GM06990 (cell line): ENCODE data around the gene CEACAM21.

Source experiments
- DNase-seq: peaks from one replicate; pipeline ENCODE4 v3.0.0-alpha.2; 2011; ENCODE audit not compliant: insufficient read length; ENCODE audit errors: extremely low read depth
- H3K27me3 ChIP-seq: replicated peaks from 2 replicates; pipeline ENCODE4 v1.6.0; 2011; ENCODE audit warnings: low read length; ENCODE audit not compliant: control insufficient read depth, insufficient read depth
- H3K36me3 ChIP-seq: 2 replicates; pipeline ENCODE4 v1.5.1; 2011; ENCODE audit warnings: low read length; ENCODE audit not compliant: control insufficient read depth, insufficient read depth
- H3K4me3 ChIP-seq: replicated peaks from 2 replicates; pipeline ENCODE4 v1.5.1; 2011; ENCODE audit warnings: low read depth, mild to moderate bottlenecking, control low read depth, low read length
- CTCF ChIP-seq: IDR thresholded peaks from 2 replicates; pipeline ENCODE4 v1.5.1; 2011; ENCODE audit warnings: low read length, control low read depth, mild to moderate bottlenecking, inconsistent platforms; ENCODE audit not compliant: insufficient read depth, poor library complexity, severe bottlenecking

Gene CEACAM21

GRCh38 chr19:41587101-41587837 is 11.3 kb downstream of the CEACAM21 start:
- Histone ChIP-seq H3K4me3 (no peak overlapping the region), H3K36me3 (peaks cover 5% of the 10 kb centered on the region), H3K27me3 (no peaks in the 10 kb centered on the region)
- TF ChIP-seq CTCF, result no peak
- no peak for DNase-seq

GRCh38 chr19:41587838-41588210 is 11.9 kb downstream of the CEACAM21 start:
- no peaks in the 10 kb centered on the region for H3K27me3 ChIP-seq
- TF ChIP-seq CTCF, result no peak
- no peak for DNase-seq
- H3K36me3 ChIP-seq, result peaks cover 5% of the 10 kb centered on the region
- H3K4me3 ChIP-seq, result no peak overlapping the region

- no peaks in the 10 kb centered on the region for H3K27me3 ChIP-seq
- no peak overlapping the region for H3K4me3 ChIP-seq
- no peak for TF ChIP-seq CTCF
- H3K36me3 ChIP-seq, result peaks cover 5% of the 10 kb centered on the region
- no peak for DNase-seq
Observed at GRCh38 chr19:41588497-41589209, 12.7 kb downstream of the CEACAM21 start.

GRCh38 chr19:41589371-41589770 is 13.4 kb downstream of the CEACAM21 start:
- DNase-seq, result no peak
- no peak overlapping the region for H3K4me3 ChIP-seq
- H3K36me3 ChIP-seq, result peaks cover 3% of the 10 kb centered on the region
- no peaks in the 10 kb centered on the region for H3K27me3 ChIP-seq
- TF ChIP-seq CTCF, result no peak

- no peak overlapping the region for H3K4me3 ChIP-seq
- no peak for DNase-seq
- no peaks in the 10 kb centered on the region; the same call in 1 of the 2 replicates for H3K36me3 ChIP-seq
- H3K27me3 ChIP-seq, result no peaks in the 10 kb centered on the region
- TF ChIP-seq CTCF, result no peak
Observed at GRCh38 chr19:41590936-41591335, 15.0 kb downstream of the CEACAM21 start.
